ENCODE data around the gene RAB35.

Gene RAB35

DNA sequence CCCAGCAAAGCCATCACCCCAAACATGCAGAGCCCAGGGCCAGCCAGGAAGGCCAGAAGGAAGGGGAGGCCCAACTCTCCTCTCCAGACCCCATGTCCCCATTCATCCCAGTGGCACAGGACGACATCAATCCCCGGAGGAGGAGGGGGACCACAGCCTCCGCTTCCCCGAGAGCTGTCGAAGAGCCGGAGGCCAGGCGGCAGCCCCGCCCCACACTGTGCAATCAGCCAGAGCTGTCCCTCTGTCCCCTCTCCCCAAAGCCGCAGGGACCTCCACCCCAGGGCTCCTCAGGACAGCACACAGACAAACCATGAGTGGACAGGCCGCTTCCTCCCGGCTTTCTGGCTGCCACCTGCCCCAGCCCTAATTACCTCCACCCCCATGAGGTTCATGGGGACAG lies 16.8 kb downstream of the RAB35 start:
- H3K4me3 ChIP-seq (ENCODE audit: low read depth, low read length) = no peak overlapping the region
- TF ChIP-seq, protein P1, sequence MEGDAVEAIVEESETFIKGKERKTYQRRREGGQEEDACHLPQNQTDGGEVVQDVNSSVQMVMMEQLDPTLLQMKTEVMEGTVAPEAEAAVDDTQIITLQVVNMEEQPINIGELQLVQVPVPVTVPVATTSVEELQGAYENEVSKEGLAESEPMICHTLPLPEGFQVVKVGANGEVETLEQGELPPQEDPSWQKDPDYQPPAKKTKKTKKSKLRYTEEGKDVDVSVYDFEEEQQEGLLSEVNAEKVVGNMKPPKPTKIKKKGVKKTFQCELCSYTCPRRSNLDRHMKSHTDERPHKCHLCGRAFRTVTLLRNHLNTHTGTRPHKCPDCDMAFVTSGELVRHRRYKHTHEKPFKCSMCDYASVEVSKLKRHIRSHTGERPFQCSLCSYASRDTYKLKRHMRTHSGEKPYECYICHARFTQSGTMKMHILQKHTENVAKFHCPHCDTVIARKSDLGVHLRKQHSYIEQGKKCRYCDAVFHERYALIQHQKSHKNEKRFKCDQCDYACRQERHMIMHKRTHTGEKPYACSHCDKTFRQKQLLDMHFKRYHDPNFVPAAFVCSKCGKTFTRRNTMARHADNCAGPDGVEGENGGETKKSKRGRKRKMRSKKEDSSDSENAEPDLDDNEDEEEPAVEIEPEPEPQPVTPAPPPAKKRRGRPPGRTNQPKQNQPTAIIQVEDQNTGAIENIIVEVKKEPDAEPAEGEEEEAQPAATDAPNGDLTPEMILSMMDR (IDR thresholded peaks at IDR 0.05; ENCODE audit: low read depth, low read length) = no peak

DNA sequence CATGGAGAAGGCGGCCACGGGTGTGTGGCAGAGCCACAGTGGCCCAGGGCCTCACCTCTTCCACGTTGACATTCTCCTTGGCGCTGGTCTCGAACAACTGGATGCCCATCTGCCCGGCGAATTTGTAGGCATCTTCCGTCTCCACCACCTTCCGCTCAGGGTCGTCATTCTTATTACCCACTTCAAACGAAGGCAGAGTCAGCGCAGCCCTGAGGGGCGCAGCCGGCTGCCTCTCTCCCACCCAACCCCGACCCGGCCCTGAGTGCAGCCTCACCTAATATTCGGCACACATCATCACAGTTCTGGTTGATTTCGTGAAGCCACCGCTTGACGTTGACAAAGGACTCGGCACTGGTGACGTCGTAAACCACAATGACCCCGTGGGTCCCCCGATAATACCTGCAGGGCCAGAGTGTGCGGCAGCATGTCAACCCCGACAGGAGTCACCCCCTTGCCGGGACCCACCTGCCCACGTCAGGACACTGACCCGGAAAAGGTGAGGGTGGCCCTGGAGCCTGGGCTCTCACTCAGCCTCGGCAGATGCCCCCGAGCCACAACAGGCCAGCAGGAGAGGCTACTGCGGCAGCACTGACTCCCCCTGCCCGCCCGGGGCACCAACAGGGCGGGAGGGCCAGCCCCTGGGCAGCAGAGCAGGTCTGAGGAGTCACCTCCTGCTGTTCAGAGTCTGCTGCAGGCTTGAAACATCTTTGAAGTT lies 17.6 kb downstream of the RAB35 start:
- H3K4me3 ChIP-seq (ENCODE audit: low read depth, low read length) = no peak overlapping the region
- TF ChIP-seq, protein P1 (IDR thresholded peaks at IDR 0.05; ENCODE audit: low read depth, low read length) = no peak

DNA sequence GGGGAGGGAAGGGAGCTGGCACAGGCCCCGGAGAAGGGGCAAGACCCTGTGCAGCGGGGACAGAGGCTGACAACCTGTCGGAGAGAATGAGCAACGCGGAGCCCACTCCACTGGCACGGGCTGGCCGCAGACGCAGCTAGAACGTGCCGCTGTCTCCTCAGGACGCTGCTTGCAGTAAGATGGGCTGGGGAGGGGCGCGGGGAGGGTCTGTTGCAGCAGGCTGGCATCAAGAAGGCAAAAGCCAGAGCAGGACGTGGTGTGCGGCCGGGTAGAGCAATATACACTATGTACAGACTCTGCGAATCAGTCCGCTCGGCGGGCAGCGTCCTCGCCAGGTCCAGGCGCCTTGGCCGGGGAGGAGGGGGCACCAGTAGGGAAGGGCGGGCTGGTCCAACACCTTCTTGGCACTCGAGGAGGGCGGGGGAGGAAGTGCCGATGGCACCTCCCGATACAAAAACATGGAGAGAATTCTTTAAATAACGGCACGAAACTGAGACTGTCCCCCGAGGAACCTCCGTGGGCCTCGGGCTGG lies 19.8 kb downstream of the RAB35 start:
- H3K4me3 ChIP-seq (ENCODE audit: low read depth, low read length) = no peak overlapping the region
- TF ChIP-seq, protein P1 (IDR thresholded peaks at IDR 0.05; ENCODE audit: low read depth, low read length) = no peak

DNA sequence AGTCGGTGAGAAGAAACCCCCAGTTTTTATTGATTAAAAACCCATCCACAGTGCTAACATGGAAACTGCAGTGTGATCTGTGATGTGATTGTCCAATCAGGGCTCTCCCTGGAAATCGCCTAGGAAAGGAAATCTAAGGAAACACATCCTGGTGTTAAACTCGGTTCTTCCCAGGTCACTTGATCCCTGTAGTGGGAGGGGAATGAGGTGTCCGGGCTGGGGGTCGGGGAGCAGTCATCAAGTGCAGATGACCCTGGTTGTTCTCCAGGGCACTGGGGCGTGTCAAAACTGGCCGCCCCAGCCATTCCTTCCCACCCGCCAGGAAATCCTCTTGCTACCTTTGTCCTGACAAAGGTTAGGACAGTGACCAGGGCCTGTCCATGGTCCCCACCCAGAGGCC lies 20.8 kb downstream of the RAB35 start:
- H3K4me3 ChIP-seq (ENCODE audit: low read depth, low read length) = no peak overlapping the region
- TF ChIP-seq, protein P1 (IDR thresholded peaks at IDR 0.05; ENCODE audit: low read depth, low read length) = no peak

DNA sequence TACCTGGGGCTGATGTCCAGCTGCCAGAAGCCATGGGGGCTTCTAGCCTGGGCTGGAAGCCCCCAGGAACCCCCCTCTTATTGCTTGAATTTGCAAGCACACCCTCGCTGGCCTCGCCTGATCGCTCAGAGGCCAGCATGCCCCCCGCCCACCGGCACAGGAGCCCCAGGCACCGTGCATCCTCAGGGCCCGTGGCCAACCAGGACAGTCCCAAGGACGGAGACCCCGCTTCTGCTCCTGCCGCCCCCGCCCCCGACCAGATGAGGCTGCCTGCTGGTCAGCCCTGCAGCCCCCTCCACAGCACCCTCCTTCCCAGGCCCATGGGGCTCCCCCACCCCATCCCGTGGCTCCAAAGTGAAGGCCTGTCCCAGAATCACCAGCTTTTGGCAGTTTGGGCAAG lies 21.2 kb downstream of the RAB35 start:
- TF ChIP-seq, protein P1 (IDR thresholded peaks at IDR 0.05; ENCODE audit: low read depth, low read length) = no peak
- H3K4me3 ChIP-seq (ENCODE audit: low read depth, low read length) = no peak overlapping the region

DNA sequence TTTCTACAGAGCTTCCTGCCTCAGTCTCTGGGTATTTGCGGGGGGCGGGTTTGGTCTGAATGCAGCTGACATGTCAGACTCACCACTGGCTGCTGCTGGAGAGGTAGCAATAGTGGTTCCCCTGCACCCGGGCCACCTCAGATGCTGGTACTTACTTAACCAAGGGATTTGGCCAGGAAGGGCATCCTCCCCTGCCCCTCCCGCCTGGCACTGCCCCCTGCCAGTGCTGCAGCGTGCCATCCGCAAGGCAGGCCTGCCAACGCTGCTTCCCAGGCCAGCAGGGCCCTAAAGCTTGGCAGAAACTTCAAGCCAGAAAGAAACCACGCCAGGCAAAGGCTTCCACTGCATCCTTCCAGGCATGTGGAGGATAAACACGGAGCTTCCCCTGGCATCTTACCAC lies 22.1 kb downstream of the RAB35 start:
- H3K4me3 ChIP-seq (ENCODE audit: low read depth, low read length) = no peak overlapping the region
- TF ChIP-seq, protein P1 (IDR thresholded peaks at IDR 0.05; ENCODE audit: low read depth, low read length) = no peak

DNA sequence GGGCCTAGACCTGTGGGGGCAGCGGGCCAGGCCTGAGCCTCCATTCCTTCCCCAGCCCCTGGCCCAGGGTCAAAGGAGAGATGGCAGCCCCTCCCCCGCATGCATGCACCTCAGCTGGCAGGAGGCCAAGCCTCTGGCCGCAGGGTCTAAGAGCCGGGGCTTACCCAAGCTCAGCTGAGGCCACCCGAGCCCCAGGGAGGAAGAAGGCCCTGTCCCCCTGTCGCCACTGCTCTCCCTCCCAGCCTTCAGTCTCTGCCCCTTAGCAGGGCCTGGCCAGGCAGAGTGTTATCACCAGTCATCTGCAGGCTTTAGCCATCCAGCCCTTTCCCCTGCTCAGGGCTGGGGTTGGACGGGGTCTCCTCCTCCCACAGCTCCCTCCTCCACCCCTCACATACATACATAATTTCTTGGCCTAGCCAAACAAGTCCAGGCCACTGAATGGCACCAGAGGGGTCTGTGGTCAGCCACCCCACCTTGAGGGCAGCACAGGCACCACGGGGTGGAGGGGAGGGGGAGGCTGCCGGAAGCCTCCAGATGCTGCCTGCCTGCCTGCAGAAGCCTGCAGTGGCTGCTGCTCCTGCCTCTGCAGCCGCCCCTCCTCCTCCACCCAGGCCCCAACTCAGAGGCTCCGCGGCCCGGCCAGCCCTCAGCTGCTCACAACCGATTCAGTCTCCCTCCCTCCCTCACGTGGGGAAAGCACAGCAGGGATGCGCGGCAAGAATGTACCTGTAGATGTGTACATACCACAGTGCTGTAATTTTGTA lies 22.8 kb downstream of the RAB35 start:
- TF ChIP-seq, protein P1 (IDR thresholded peaks at IDR 0.05; ENCODE audit: low read depth, low read length) = no peak
- no peak overlapping the region for H3K4me3 ChIP-seq (ENCODE audit: low read depth, low read length)

All from WI38 (cell line).